GM21360 (cell line): ENCODE data around the gene PLS3.
"Not testable (repeated sequence)": the region's sequence is repeated elsewhere in the genome, so short reads cannot be mapped to it uniquely, and the experiment has no call there.

Experiments used
- ATAC-seq: cut with Tn5 transposase; IDR thresholded peaks from one replicate; pipeline ENCODE4 v1.9.1; 2021; ENCODE audit warnings: mild to moderate bottlenecking, moderate library complexity; ENCODE audit not compliant: unreplicated experiment

The PLS3 gene

GRCh38 chrX:115560978-115561604 lies at the start of gene PLS3:
Gene PLS3, plus strand, starts transcription at chrX:115561174. Its CDS starts 49,077 bp downstream, at chrX:115610251.
- ATAC-seq: peak; percentile 74

GRCh38 chrX:115518113-115518512 lies 42.9 kb upstream of the PLS3 start:
- no peak for ATAC-seq

GRCh38 chrX:115521741-115522140 lies 39.2 kb upstream of the PLS3 start:
- no peak for ATAC-seq

- ATAC-seq: no peak
Measured at GRCh38 chrX:115522952-115523351, 38.0 kb upstream of the PLS3 start.

GRCh38 chrX:115525486-115525885 lies 35.5 kb upstream of the PLS3 start:
- ATAC-seq: no peak

- ATAC-seq: no peak
Measured at GRCh38 chrX:115531818-115532403, 29.1 kb upstream of the PLS3 start.

- ATAC-seq: no peak
Measured at GRCh38 chrX:115533485-115533884, 27.5 kb upstream of the PLS3 start.

GRCh38 chrX:115534383-115534782 lies 26.6 kb upstream of the PLS3 start:
- ATAC-seq: no peak

GRCh38 chrX:115535421-115535820 lies 25.6 kb upstream of the PLS3 start:
- ATAC-seq: no peak

GRCh38 chrX:115535844-115536243 lies 25.1 kb upstream of the PLS3 start:
- ATAC-seq: no peak

GRCh38 chrX:115539841-115540240 lies 21.1 kb upstream of the PLS3 start:
- ATAC-seq: no peak

GRCh38 chrX:115541045-115541444 lies 19.9 kb upstream of the PLS3 start:
- not testable (repeated sequence) for ATAC-seq

- no peak for ATAC-seq
Measured at GRCh38 chrX:115547448-115547847, 13.5 kb upstream of the PLS3 start.

- ATAC-seq: no peak
Measured at GRCh38 chrX:115549008-115549407, 12.0 kb upstream of the PLS3 start.

- ATAC-seq: no peak
Measured at GRCh38 chrX:115553171-115553570, 7.8 kb upstream of the PLS3 start.

- ATAC-seq: no peak
Measured at GRCh38 chrX:115559672-115560071, 1.3 kb upstream of the PLS3 start.

GRCh38 chrX:115560211-115560977 lies 580 bp upstream of the PLS3 start:
- no peak for ATAC-seq

GRCh38 chrX:115561605-115562479 lies 868 bp downstream of the PLS3 start:
- ATAC-seq: peak; percentile 38

GRCh38 chrX:115562480-115562847 lies 1.5 kb downstream of the PLS3 start:
- ATAC-seq: no peak

GRCh38 chrX:115563633-115564162 lies 2.7 kb downstream of the PLS3 start:
- no peak for ATAC-seq

- ATAC-seq: no peak
Measured at GRCh38 chrX:115564243-115564642, 3.3 kb downstream of the PLS3 start.
